H4 (cell line): Measurements from ENCODE around the gene ULBP2. TPM values are rescaled to one million over a fixed set of nuclear protein-coding genes. Genes with fewer than 3 reads are reported as not detected.

Experiments used
- total RNA-seq: library from RNA; depleted of rRNA; stranded (reverse); fragments of >200 nt; shearing (Covaris generic); gene quantifications from 2 replicates; pipeline ENCODE4 v1.2.3, GENCODE V29; 2014; rRNA removed

ULBP2 gene
- total RNA-seq, 1 experiment from 2014 or later: 15.7 TPM

Other genes with a start within 250 kb of the ULBP2 start
- gene LATS1, start 223.9 kb upstream of the ULBP2 start, total RNA-seq: 6.7 and 8.5 TPM in 2 replicates
- 31.8 and 35.6 TPM in 2 replicates for gene NUP43, start 195.5 kb upstream of the ULBP2 start, total RNA-seq
- gene PCMT1, start 192.3 kb upstream of the ULBP2 start, total RNA-seq: 70.5 and 70.7 TPM in 2 replicates
- gene LRP11, start 77.7 kb upstream of the ULBP2 start, total RNA-seq: 36.8 and 37.0 TPM in 2 replicates
- gene RAET1E, start 43.9 kb upstream of the ULBP2 start, total RNA-seq: not detected in 2 replicates
- not detected in 2 replicates for gene RAET1G, start 18.9 kb upstream of the ULBP2 start, total RNA-seq
- 3.4 and 3.9 TPM in 2 replicates for gene ULBP1, start 21.9 kb downstream of the ULBP2 start, total RNA-seq
- gene RAET1L, start 83.5 kb downstream of the ULBP2 start, total RNA-seq: 0.14 TPM in 1 of 2 replicates, not detected in the other
- gene ULBP3, start 127.1 kb downstream of the ULBP2 start, total RNA-seq: 7.6 and 8.5 TPM in 2 replicates
- gene PPP1R14C, start 201.0 kb downstream of the ULBP2 start, total RNA-seq: not detected in 2 replicates